Measurements from ENCODE around the gene NKD1.

Gene NKD1

DNA sequence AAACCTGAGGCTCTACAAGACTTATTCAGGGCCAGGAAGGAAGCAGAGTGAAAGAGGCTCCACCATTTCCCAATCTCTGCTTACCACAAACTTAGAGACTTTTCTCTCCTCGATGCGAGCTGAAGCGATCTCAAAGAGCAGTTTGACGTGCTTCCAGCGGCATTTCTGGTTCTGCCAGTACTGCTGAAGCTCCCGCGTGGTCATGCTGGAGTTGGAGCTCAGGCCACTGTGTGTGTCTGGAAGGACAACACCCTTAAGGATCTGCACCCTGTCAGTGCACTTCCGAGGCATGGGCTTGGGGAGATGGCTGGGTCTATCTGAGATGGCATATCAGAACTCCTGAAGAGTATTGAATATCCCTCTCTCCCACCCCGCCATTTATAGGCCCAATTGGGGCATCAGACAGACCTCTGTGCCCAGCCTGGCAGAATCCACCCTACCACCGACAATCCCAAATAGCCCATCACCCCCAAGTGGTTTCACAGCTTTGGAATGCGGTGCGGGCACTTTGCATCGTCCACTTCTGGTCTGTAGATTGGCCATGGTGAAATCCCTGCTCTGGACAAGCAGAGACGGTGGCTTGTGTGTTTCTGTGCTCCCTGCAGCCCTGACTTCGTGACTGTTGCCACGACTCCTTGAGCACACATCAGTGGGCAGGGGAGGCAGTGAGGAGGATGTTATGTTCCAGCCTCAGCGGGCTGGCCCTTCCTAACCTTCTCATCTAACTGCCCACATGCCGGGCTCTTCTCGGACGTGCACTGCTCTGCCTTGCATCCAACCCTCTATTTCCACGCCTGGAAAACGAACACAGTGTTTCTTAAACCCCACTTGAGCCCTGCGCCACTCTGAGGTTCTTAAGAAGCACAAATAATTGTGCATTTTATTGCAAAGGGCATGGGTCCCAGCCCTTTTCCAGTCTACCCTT, 127.8 kb downstream of the NKD1 start:
- DNase-seq (ENCODE audit: low read depth in 2 of 2): no peak

DNA sequence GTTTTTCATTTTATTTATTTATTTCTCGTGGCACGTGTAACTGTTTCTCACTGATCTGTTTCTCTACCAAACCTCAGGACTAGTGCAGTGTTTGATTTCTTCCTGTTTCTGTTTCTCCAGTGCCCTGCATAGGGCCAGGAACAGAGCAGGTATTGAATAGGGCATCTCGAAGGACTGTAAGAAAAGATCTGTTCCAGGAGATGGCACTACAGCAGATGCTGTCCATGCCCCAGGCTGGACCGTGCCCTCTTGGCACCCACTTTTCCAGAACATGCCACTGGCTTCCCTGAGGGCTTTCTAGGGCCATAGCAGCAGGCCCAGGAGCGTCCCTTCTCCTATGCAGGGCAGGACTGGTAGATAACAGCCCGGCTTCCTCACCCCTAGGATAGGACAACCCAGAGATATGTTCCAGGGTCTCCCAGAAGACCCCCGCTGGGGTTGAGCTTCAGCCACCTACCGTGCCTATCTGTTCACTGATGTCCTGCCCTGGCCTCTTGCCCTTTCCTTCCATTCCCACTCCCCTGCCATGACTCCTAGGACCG, 128.6 kb downstream of the NKD1 start:
- DNase-seq (ENCODE audit: low read depth in 2 of 2): no peak

GRCh38 chr16:50677351-50677750, 129.2 kb downstream of the NKD1 start:
- no peak for DNase-seq (ENCODE audit: low read depth in 2 of 2)

DNA sequence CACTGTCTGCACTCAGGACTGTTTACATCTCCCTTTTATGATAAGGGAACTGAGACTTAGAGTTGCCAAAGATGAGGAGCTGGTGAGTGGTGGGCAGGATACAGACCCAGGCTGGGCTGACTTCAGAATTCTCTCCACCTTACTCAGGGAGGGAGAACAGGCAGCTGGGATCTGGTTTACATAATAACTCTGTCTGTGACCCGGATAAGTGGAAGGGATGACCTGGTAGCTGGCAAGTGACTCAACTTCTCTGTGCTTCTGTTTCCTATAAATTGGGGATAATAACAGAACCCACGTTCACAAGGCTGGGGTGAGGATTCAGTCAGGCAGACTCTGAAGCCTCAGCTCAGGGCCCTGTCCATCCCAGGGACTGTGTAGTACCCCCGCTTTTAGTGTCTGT, 130.3 kb downstream of the NKD1 start:
- no peak for DNase-seq (ENCODE audit: low read depth in 2 of 2)

- no peak for DNase-seq (ENCODE audit: low read depth in 2 of 2)
Observed at GRCh38 chr16:50679266-50679665, 131.1 kb downstream of the NKD1 start.

DNA sequence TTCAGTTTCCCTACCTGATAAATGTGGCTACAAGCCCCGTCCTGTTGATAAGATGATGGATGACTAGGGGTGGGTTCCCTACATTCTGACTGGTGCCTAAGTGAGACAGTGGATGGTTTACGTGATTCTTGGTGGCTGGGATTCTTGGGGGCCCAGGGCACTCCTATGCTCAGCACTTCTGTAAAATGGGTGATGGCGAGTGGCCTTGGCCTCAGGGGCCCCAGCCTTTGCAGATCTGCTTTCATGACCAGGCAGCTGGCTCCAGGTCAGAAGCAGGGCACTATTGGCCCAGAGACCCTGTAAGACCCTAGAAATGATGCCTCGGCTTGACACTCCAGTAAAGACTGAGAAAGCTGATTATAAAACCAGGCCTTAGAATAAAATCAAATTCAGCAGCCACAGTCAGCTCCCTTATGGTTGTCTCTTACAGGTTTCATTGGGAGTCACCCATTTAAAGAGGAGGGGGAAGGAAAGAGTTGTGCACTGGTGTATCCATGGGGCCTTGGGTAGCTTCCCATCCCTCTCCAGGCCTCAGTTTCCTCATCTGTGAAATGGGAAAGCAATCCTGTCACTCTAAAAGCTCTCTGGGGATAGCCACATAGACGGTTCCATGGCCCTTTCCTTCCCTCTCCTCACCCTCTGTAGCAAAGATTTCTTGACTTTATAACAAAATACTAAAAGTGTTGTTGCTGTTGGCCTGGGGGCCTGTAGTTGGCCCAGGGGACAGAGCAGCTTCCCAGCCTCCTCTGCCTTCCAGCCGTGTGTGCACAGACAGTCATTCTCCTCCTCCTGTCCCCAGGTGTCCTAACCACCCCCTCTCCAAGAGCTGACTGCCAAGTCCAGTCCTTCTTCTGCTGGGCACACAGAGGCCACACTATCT, 131.7 kb downstream of the NKD1 start:
- no peak for DNase-seq (ENCODE audit: low read depth in 2 of 2)

GRCh38 chr16:50680556-50680893, 132.3 kb downstream of the NKD1 start:
- DNase-seq (ENCODE audit: low read depth in 2 of 2): no peak

DNA sequence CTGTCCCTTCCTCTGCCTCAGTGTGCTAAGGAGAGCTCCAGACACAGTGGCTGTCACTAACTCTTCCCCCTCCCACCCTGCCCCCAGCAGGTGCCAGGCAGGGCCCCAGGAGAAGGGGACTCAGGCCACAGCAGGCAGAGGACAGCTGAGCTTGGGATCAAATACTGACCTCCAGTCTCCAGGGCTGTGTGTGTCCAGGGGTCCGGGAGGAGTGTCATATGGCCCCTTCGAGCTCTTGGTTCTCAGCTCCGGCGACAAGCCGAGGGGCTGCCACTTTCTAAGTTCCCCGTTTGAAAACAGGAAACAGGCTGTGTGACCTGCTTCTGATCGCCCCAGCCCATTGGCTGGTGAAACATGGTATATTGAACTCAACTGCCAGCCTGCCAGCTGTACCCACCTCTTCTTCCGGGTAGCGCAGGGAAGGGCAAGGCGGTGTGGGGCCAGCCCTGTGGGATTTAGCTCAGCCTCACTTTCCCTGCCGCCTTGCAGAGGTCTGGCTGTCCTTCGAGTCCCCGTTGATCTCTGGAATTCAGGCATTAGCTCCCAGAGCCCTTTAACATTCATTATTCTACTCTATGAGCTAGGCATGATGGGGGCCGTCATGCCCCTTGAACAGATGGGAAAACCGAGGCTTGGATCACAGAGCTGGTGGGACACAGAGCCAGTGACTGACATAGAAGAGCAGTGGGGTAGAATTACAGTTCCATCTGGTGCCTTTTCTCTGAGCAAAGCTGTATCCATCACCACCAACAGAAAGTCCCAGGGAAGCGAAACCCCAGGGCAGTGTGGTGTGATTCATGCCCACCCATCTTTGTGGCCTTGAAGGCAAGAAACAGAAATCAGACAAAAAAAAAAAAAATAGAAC, 133.1 kb downstream of the NKD1 start, which contains the start of gene SNX20:
SNX20 (minus strand) TSS at position 292 of the 865 bp plus-strand sequence. CDS start 3,786 bp downstream, outside the sequence.
- peak in 1 of 2 donors; percentile 35 for DNase-seq (ENCODE audit: low read depth in 2 of 2)

GRCh38 chr16:50683689-50684374, 135.6 kb downstream of the NKD1 start:
- DNase-seq (ENCODE audit: low read depth in 2 of 2): peak in 1 of 2 donors; percentile 43

- DNase-seq (ENCODE audit: low read depth in 2 of 2): no peak
Observed at GRCh38 chr16:50684823-50685461, 136.7 kb downstream of the NKD1 start.

- DNase-seq (ENCODE audit: low read depth in 2 of 2): no peak
Observed at GRCh38 chr16:50685462-50686063, 137.4 kb downstream of the NKD1 start.

GRCh38 chr16:50688083-50688482, 139.9 kb downstream of the NKD1 start:
- DNase-seq (ENCODE audit: low read depth in 2 of 2): no peak

DNA sequence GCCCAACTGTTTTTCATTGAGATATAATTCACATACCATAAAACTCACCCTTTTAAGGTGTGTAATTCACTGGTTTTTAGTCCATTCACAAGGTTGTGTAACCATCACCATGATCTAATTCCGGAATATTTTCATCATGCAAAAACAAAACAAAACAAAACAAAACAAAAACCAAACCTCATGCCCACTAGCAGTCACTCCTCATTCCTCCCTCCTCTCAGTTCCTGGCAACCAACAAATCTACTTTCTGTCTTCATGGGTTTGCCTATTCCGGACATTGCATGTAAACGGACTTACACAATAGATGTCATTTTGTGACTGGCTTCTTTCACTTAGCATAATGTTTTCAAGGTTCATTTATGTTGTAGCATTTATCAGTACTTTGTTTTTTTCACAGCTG, 140.7 kb downstream of the NKD1 start:
- DNase-seq (ENCODE audit: low read depth in 2 of 2): no peak

DNA sequence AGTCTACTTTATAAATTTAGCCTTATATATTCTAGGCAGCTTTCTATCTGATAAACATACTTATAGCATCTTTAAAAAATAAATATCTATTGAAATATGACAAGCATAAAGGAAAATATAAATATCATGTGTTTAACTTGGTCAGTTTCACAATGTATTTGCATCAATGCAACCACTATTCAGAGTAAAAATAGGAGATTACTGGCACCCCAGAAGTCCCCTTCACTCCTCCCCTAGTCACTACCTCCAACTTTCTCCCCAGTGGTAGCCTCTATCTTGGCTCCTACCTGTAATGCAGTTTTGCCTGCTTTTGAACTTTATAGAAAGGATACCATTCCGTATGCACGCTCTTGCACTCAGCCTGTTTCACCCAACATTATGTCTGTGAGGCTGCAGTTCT, 142.0 kb downstream of the NKD1 start:
- DNase-seq (ENCODE audit: low read depth in 2 of 2): no peak

- no peak for DNase-seq (ENCODE audit: low read depth in 2 of 2)
Observed at GRCh38 chr16:50692644-50692998, 144.4 kb downstream of the NKD1 start.

DNA sequence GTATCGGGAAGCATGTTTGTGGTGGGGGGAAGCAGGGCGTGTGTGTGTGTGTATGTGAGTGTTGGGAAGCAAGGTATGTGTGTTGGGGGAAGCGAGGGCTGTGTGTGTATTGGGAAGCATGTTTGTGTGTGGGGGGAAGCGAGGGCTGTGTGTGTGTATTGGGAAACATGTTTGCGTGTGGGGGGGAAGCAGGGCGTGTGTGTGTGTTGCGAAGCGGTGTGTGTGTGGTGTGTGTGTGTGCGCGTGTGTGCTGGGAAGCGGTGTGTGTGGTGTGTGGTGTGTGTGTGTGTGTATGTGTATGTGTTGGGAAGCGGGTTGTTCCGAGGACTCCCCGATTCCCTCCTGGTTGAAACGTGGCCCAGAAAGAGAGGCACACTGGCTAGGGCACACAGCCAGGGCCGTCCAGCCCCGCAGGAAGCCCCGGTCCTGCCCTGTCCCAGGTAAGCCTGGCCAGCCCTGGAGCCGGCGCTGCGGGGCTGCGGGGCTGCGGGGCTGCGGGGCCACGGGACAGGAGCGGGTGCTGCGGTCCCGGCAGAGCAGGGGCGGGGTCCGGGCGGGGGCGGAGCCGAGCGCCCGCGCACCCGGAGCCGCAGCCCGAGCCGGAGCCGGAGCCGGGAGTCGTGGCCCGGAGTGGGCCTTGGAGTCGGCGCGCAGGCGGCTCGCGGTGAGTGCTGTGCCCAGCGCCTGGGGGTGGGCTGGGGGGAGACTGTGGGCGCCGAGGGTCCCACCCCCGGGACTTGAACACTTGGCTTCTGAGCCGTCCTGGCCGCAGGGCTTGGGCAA, 145.0 kb downstream of the NKD1 start, which contains the start of gene NOD2:
NOD2 (plus strand) TSS at position 608 of the 783 bp plus-strand sequence. CDS start 5,890 bp downstream, outside the sequence.
- DNase-seq (ENCODE audit: low read depth in 2 of 2): no peak

- DNase-seq (ENCODE audit: low read depth in 2 of 2): no peak
Observed at GRCh38 chr16:50694206-50694605, 146.0 kb downstream of the NKD1 start.

DNA sequence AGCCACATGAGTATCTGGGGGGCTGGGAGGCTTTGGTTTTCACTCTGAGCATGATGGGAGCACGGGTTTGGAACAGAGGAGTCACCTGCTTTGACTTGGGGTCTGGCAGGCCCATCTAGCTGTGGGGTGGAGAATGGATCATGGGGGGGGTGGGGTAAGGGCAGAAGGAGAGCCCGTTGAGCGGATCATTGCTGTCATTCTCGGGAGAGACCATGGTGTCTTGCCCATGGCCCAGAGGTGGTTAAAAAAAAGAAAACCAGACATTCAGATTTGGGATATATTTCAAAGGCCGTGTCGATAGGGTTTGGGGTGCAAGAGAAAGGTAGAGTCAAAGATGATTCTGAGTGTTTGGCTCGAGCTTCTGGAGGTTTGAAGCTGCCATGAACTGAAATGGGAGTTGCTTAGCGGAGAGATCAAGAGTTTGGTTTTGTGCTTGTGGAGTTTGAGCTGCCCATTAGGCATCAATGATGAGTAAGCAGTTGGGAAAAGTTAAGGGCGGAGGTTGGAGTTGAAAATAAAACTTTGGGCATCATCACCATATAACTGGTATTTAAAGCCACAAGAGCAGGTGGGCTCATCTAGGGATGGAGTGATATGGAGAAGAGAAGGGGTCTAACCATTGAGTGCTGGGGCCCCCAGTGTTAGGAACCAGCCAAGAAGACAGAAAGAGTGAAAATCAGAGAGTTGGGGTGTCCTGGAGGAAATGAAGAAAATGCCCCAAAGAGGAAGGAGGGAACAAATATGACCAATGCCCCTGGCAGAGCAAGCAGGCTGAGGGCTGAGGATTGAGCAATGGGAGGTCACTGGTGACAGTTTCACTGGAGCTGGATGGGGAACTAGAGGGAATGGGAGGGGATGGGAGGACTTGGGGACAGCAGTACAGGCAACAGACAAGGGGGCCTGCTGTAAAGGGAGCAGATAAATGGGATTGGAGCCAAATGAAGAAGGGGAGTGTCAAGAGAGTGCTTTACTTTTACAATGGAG, 147.1 kb downstream of the NKD1 start:
- no peak for DNase-seq (ENCODE audit: low read depth in 2 of 2)

All from stimulated activated CD8-positive, alpha-beta memory T cell treated with anti-CD3 and anti-CD28 coated beads, Interleukin-2, amount 100 ng/mL, for 1 hour (primary cell).